ENCODE results near the gene TRIM72.
A peak's percentile ranks its signal among the peaks of the same experiment; 100 is the strongest.
"Not testable (repeated sequence)": the region's sequence is repeated elsewhere in the genome, so short reads cannot be mapped to it uniquely, and the experiment has no call there.

The TRIM72 gene

DNA sequence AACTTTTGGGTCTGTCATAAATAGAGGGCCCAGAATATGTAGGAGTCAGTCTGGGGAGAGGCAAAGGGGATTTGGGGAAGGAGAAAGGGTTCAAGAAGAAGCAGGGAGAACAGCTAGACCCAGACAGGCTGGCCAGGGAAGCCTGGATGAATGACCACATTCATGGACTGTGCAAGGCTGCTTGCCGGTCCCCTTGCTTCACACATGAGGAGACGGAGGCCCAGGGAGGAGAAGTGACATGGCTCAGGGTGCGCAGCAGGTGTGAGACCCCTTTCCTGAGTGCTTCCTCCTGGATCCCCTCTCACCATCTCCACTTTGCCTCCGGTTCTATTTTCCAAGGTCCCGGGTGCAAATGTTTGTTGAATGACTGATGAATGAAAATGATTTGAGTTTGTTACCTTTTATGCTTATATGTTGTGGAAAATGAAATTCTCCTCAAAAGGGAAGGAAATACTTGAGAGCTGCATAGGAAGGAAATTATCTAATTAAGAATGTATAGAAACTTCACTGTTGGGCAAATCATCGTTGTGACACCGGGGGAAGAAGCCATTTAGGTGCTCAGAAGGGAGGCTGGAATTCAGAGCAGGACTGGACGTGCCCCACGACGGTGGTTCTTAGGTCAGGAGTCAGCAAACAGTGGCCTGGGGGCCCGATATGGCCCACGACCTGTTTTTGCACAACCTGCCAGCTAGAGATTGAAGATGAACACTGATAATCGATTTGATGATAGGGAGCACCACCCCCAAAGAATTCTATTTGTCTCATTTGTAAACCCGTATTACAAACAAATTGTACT is 46.4 kb downstream of the TRIM72 start:
- no peak for ATAC-seq

- ATAC-seq: no peak
These were observed 48.2 kb downstream of the TRIM72 start for GRCh38 chr16:31262084-31262483.

- ATAC-seq: peak; percentile 97 to 98
These were observed 51.7 kb downstream of the TRIM72 start for GRCh38 chr16:31265329-31266245.

GRCh38 chr16:31267332-31268032 is 53.6 kb downstream of the TRIM72 start:
- peak in 1 of 2 donors; percentile 14 for ATAC-seq

- ATAC-seq: no peak
These were observed 54.1 kb downstream of the TRIM72 start for GRCh38 chr16:31268033-31268365.

DNA sequence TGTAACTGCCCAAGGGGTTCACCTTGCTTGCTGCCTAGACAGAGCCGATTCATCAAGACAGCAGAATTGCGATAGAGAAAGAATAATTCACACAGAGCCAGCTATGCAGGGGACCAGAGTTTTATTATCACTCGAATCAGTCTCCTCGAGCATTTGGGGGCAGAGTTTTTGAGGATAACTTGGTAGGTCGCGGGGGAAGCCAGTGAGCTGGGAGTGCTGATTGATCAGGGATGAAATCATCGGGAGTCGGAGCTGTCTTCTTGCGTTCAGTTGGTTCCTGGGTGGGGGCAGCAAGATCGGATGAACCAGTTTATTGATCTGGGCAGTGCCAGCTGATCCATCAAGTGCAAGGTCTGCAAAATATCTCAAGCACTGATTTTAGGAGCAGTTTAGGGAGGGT is 55.0 kb downstream of the TRIM72 start:
- ATAC-seq: no peak

DNA sequence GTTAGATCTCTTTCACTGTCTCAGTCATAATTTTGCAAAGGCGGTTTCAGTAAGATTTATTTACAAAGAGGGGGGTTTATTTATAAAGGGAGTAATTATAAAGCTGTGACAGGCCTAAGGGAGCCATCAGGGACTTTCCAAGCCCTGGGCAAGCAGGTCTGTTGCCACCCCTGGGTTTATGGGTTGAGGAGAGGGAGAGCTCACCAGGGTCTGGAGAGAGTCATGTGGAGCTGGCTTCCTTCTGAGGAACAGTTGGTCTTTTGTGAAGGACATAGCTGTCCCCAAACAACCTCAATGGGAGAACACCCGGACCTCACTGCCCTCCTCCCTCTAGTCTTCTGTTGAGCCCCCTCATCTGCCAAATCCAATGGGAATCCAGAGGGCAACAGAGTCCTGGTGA is 55.6 kb downstream of the TRIM72 start:
- ATAC-seq: no peak

GRCh38 chr16:31269973-31270372 is 56.1 kb downstream of the TRIM72 start:
- not testable (repeated sequence) for ATAC-seq

DNA sequence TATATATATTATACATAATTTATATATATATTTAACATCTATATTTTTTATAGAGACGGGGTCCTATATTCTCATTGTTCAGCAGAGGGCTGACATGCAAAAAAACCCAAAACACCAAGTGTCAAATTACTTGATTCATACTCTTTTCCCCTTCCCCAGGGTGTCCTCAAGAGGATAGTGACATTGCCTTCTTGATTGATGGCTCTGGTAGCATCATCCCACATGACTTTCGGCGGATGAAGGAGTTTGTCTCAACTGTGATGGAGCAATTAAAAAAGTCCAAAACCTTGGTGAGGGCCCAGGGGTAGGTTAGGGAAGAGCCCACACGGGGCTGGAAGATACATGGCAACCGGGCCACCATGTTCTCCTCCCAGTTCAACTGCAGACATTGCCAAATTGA is 56.9 kb downstream of the TRIM72 start:
- ATAC-seq: no peak

- ATAC-seq: no peak
These were observed 57.8 kb downstream of the TRIM72 start for GRCh38 chr16:31271621-31272190.

DNA sequence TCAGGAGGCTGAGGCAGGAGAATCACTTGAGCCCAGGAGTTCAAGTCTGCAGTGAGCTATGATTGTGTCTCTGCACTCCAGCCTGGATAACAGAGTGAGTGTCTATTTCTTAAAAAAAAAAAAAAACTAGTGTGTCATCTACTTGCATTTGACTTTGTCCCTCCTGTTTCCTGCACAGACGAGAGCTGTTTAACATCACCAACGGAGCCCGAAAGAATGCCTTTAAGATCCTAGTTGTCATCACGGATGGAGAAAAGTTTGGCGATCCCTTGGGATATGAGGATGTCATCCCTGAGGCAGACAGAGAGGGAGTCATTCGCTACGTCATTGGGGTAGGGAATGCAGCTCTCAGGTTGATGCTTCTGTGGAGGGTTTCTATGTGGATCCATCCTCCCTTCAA is 59.3 kb downstream of the TRIM72 start:
- ATAC-seq: no peak

- no peak for ATAC-seq
These were observed 59.8 kb downstream of the TRIM72 start for GRCh38 chr16:31273676-31274075.

DNA sequence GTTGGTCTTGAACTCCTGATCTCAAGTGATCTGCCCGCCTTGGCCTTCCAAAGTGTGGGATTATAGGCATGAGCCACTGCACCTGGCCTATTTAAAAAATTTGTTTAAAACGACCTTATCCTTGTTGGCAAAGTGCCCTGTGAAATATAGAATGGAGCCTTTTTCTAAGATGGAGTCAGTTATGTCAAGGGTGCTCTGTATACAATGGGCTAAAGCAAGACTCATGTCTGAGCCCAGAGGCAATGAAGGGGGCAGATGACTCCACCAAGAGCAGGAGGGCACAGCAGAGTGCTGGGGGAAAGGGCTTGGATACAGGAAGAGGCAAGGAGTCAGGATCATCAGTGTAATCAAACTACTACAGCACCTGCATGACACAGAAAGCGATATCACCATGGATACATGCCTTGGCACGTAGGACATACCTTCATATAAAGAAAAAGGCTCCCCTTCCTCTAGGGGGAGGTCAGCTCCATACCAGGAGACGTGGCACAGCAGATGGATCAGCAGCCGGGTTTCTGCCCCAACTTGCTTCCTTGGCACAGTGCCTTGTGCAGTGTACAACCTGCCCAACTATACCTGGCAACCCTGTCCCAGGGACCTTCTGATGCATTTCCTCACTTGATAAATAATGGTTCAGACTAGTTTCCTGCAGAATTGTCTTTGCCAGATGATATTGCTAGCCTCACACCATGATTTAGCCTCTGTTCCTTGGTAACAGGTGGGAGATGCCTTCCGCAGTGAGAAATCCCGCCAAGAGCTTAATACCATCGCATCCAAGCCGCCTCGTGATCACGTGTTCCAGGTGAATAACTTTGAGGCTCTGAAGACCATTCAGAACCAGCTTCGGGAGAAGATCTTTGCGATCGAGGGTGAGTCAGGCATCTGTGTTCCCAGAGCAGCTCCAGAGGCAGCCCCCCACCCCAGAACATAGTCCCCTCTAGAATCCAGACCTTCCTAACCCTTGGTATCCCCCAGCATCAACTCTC is 61.2 kb downstream of the TRIM72 start:
- ATAC-seq: no peak

GRCh38 chr16:31276600-31276999 is 62.7 kb downstream of the TRIM72 start:
- ATAC-seq: no peak

DNA sequence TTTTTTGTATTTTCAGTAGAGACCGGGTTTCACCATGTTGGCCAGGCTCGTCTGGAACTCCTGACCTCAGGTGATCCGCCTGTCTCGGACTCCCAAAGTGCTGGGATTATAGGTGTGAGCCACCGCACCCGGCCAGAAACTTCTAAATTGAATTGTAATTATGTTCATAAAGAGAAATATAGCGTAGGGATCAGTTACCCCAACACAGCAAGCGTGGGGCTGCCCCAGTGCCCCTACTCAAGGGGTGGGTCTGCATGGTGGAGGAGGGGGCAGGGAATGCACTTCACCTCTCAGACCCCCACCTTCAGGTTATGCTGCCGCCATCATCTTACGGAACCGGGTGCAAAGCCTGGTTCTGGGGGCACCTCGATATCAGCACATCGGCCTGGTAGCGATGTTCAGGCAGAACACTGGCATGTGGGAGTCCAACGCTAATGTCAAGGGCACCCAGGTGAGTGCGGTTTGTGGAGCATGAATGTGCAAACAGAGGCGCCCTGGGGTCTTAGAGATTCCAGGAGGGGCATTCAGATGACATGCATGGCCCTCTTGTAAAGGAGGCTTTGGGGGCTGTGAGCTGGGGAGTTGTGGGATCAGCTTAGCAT is 63.8 kb downstream of the TRIM72 start:
- ATAC-seq: no peak

DNA sequence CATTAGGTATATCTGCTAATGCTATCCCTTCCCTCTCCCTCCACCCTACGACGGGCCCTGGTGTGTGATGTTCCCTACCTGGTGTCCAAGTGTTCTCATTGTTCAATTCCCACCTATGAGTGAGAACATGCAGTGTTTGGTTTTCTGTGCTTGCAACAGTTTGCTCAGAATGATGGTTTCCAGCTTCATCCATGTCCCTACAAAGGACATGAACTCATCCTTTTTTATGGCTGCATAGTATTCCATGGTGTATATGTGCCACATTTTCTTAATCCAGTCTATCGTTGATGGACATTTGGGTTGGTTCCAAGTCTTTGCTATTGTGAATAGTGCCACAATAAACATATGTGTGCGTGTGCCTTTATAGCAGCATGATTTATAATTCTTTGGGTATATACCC is 64.9 kb downstream of the TRIM72 start:
- not testable (repeated sequence) for ATAC-seq

All from activated CD4-positive, CD25-positive, alpha-beta regulatory T cell treated with anti-CD3 and anti-CD28 coated beads, Interleukin-2, amount 50 U/mL, for 24 hours (primary cell).